Loucy (cell line): Measurements from ENCODE around the gene ETNK2.

ENCODE experiments used
- EZH2phosphoT487 ChIP-seq: fragments of 200-600 bp; IDR thresholded peaks from 2 replicates; pipeline ENCODE4 v1.6.1; 2018; ENCODE audit warnings: antibody characterized with exemption, mild to moderate bottlenecking, moderate library complexity, borderline replicate concordance
- TF ChIP-seq, protein P1 (sequence below): fragments of 200-600 bp; sonication (generic); conservative IDR thresholded peaks from 2 replicates; pipeline ENCODE4 v1.5.1; 2014; ENCODE audit warnings: mild to moderate bottlenecking, antibody characterized with exemption, low read length

DNA sequence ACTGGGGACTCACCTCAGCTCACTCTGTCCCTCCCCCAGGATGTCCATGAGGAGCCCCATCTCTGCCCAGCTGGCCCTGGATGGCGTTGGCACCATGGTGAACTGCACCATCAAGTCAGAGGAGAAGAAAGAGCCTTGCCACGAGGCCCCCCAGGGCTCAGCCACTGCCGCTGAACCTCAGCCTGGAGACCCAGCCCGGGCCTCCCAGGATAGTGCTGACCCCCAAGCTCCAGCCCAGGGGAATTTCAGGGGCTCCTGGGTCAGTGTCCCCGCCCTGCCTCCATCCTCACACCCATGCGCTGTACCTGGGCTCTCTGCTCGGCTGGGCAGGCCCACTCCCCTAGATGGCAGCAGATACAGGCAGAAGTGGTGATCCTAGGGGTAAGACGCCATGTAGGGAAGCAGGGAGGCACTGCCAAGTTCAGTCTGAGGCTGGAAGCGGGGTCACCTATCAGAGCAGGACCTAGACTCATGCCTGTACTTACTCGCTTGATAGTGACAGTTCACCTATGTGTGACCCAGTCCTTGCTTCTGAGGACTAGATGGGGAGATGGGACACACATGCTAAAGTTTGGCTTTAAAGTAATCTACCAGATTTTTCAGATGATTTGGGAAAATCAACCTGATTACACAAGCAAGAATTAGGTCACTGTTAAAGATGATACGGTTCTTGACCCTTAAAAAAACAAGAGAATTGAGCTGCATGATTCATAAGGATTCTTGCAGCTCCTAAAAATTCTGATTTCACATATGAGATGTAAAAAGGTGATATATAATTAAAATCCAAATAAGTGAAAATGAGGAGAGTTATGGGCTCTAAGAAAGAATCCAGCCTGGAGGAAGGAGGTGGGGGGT lies 38.7 kb downstream of the ETNK2 start:
- TF ChIP-seq, protein P1, sequence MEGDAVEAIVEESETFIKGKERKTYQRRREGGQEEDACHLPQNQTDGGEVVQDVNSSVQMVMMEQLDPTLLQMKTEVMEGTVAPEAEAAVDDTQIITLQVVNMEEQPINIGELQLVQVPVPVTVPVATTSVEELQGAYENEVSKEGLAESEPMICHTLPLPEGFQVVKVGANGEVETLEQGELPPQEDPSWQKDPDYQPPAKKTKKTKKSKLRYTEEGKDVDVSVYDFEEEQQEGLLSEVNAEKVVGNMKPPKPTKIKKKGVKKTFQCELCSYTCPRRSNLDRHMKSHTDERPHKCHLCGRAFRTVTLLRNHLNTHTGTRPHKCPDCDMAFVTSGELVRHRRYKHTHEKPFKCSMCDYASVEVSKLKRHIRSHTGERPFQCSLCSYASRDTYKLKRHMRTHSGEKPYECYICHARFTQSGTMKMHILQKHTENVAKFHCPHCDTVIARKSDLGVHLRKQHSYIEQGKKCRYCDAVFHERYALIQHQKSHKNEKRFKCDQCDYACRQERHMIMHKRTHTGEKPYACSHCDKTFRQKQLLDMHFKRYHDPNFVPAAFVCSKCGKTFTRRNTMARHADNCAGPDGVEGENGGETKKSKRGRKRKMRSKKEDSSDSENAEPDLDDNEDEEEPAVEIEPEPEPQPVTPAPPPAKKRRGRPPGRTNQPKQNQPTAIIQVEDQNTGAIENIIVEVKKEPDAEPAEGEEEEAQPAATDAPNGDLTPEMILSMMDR = peak; percentile 39
- no peak for TF ChIP-seq EZH2phosphoT487
